Measurements from ENCODE around the gene RGS17.

The RGS17 gene

GRCh38 chr6:153081914-153082313 lies 49.2 kb downstream of the RGS17 start:
- no peak for DNase-seq

GRCh38 chr6:153076431-153076830 lies 54.7 kb downstream of the RGS17 start:
- no peak for DNase-seq

DNA sequence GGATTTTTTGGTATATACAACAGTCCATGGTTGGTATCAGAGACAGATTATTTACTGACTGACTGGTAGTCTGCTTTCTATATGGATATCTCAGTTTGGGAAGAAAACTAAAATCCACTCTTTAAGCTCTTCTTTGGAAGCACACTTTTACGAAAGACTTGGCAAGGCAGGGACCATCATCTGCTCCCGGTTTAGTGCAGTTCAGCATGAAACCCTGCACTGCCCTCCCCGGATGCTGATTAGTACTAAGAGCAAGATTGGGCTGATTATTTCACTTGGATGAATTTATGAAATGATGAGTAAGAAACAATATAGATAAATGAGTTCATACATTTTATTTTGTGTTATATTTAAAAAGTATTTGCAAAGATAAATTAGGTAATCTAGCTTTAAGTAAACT lies 56.3 kb downstream of the RGS17 start:
- no peak for DNase-seq

DNA sequence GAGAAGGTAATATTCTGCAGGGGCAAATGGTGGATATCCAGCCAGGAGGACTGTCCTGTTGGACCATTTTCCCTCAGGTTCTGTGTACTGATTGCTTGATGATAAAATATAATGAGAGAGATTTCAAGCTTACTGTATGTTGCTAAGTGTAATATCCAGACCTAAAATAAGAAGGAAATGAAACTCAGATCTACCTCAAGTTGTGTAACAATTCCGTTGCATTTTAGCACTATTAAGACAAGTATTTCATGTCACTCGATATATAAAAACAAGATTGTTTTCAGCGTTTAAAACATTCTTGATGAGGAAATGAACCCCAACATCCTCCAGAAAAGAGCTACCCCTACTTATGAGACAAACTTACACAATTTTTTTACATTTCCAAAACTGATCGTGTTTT lies 57.2 kb downstream of the RGS17 start:
- DNase-seq: no peak

- DNase-seq: no peak
Measured at GRCh38 chr6:153070756-153071155, 60.3 kb downstream of the RGS17 start.

GRCh38 chr6:153069897-153070296 lies 61.2 kb downstream of the RGS17 start:
- no peak for DNase-seq

DNA sequence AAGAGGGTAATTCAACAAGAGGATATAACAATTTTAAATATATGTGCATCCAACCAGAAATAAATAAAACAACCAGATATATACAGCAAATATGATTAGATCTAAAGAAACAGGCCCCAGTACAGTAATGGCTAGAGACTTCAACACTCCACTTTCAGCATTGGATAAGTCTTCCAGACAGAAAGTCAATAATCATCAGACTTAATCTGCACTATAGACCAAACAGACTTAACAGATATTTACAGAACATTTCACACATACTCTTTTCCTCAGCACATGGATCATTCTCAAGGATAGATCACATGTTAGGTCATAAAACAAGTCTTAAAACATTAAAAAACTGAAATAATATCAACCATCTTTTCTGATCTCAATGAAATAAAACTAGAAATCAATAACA lies 65.9 kb downstream of the RGS17 start:
- DNase-seq: no peak

DNA sequence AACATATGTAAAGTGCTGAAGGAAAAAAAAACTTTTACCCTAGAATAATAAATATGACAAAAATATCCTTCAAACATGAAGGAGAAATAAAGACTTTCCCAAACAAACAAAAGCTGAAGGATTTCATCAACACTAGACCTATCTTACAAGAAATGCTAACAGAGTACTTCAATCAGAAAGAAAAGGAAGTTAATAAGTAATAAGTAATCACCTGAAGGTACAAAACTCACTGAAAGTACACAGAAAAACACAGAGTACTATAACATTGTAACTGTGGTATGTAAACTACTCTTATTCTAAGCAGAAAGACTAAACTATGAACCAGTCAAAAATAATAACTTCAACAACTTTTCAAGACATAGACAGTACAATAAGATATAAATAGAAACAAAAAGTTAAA lies 67.1 kb downstream of the RGS17 start:
- no peak for DNase-seq

DNA sequence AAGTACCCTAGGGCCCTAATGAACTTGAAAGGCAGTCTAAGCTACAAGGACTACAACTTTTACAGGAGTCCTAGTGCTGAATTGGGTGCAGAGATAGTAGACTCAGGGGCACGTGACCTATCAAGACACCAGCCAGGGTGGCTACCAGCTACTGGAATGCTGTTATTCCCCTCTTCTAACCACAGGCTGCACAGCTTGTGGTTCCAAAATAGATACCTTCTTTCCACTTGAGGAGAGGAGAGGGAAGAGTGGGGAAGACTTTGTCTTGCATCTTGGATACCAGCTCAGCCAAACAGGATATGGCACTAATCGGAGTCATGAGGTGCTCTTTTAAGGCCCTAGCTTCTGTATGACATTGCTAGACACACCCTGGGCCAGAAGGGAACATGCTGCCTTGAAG lies 68.6 kb downstream of the RGS17 start:
- no peak for DNase-seq

GRCh38 chr6:153059757-153060156 lies 71.3 kb downstream of the RGS17 start:
- no peak for DNase-seq

- no peak for DNase-seq
Measured at GRCh38 chr6:153059311-153059710, 71.8 kb downstream of the RGS17 start.

DNA sequence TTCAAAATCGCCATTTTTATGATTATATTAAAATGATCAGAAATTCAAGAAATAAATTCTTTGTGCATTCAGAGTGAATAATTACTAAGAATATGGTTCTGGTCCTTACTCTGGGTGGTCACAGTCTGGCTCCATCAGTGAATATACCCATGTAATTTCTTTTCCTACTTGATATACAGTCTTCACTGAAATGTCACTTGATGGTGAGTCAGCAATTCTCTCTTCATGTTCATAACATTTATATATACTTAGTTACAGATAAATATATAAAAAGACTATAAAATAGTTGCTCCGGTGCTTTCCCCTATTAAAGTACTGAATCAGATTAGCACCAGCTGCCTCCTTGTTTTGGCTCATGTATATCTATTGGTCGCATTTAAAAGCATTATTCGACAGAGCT lies 72.2 kb downstream of the RGS17 start:
- DNase-seq: no peak

- no peak for DNase-seq
Measured at GRCh38 chr6:153058291-153058690, 72.8 kb downstream of the RGS17 start.

GRCh38 chr6:153056308-153056707 lies 74.8 kb downstream of the RGS17 start:
- no peak for DNase-seq

- DNase-seq: no peak
Measured at GRCh38 chr6:153051801-153052200, 79.3 kb downstream of the RGS17 start.

DNA sequence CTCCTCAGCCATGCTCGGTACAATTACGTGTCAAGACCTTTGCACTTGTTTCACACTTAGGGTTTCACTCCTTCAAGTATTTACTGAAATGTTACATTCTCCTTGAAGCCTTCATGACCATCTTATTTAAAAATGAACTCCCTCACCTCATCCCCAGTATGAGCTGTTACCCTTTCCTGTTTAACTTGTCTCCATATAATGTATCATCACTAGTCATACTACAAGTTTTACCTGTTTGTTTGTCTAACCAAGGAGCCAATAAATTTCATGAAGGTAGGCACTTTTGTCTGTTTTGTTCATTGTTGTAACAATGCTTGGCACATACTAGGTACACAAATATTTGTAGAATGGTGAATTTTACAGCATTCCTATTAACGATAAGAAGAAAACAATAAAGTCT lies 82.5 kb downstream of the RGS17 start:
- DNase-seq: no peak

- DNase-seq: no peak
Measured at GRCh38 chr6:153047386-153047785, 83.7 kb downstream of the RGS17 start.

- no peak for DNase-seq
Measured at GRCh38 chr6:153045271-153045670, 85.8 kb downstream of the RGS17 start.

GRCh38 chr6:153044295-153044694 lies 86.8 kb downstream of the RGS17 start:
- DNase-seq: no peak

DNA sequence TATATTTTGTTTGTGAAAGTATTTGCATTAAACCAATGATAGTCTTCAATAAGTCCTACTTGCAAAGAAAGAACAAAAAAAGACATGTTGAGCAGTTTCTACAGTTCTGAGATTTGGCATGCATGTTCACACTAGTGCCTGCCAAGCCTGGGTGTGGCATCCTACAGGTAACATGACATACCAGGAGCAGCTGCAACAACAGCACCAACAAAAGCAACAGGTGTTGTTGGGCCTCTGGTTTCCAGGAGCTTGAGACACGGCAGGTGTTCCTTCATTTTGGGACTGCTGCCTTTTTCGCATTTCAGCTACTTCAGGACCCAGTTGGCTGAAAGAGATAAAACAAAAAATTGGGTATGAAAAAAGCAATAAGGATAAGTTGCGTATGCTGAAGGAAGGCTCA lies 87.4 kb downstream of the RGS17 start:
- DNase-seq: no peak

- no peak for DNase-seq
Measured at GRCh38 chr6:153038378-153039057, 92.6 kb downstream of the RGS17 start.

DNA sequence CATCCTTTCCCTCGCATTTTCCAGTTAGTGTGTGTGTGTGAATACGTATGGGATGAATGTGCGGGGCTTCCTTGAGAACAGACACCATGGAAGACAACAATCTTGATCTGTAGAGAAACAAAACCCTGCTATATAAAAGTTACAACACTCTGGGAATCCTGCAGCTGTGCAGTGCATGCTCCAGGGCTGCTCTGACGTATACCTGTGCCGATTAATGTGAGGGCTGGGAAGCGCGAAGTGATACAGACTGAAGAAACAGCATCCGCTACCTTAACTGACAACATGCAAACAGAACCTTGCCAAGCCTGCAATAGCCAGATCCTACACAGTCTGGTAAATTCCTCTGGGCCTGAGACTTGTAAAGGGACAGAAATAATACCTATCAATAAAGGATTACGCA lies 96.9 kb downstream of the RGS17 start:
- DNase-seq: no peak

DNA sequence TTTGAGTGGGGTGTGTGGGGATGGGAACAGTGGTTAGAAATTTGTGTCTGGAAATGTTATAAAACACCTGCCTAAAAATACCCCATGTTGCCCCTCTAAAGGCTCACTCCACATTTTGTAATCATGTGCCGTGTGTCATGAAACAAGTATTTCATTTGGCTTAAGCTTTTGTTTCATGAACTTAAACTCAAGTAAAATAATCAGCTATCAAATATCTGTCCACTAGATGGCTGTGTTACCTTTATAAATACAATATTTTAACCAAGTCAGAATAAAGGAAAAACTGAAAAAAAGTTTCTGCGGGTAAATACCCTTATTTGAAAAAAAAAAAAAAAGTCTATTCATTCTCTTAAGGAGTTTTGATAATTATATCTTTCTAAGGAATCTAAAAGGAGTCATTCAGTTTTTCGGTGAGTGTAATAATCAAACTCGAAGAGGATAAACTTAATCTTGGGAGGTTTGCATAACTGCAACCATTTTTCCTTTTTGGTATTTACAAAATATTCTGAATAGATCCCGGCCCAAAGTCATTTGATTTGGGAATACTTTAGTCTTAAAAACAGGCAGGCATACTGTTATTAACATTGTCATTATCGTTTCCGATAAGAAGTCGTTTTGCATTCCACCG lies 98.7 kb downstream of the RGS17 start:
- no peak for DNase-seq

- no peak for DNase-seq
Measured at GRCh38 chr6:153031335-153031955, 99.6 kb downstream of the RGS17 start.

DNA sequence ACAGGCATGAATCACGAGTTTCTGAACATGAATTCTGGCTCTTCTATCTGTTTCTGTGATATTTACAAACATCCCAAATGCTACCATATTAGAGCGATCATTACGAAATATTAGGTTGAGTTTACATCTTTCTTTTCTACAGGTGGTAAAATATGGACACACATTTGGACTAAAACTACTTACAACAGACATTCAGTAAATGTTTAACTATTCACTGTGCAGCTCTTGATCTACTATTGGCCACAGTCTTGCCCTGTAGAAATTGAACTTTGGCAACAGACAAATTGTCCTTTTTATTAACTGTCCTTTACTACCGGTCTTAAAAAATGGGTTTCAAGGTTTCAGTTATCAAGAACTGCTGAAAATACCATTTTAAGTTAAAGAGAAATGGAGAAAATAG lies 102.1 kb downstream of the RGS17 start:
- DNase-seq: no peak
